Lower leg skin (tissue), 3 donors: ENCODE data around the gene EPS8L2.

Experiments used
- POLR2A ChIP-seq, 2 donors: fragments of 450-650 bp; IDR thresholded peaks; one replicate each; pipeline ENCODE4 v1.6.1; 2016 to 2017; ENCODE audit warnings: antibody characterized with exemption in 2 of 2, mild to moderate bottlenecking in 1 of 2, moderate library complexity in 1 of 2
- TF ChIP-seq, protein P1 (sequence below), 3 donors: fragments of 450-650 bp; IDR thresholded peaks; one replicate each; pipeline ENCODE4 v1.5.1; 2016; ENCODE audit warnings: antibody characterized with exemption in 3 of 3, mild to moderate bottlenecking in 3 of 3, moderate library complexity in 2 of 3

- TF ChIP-seq, protein P1, sequence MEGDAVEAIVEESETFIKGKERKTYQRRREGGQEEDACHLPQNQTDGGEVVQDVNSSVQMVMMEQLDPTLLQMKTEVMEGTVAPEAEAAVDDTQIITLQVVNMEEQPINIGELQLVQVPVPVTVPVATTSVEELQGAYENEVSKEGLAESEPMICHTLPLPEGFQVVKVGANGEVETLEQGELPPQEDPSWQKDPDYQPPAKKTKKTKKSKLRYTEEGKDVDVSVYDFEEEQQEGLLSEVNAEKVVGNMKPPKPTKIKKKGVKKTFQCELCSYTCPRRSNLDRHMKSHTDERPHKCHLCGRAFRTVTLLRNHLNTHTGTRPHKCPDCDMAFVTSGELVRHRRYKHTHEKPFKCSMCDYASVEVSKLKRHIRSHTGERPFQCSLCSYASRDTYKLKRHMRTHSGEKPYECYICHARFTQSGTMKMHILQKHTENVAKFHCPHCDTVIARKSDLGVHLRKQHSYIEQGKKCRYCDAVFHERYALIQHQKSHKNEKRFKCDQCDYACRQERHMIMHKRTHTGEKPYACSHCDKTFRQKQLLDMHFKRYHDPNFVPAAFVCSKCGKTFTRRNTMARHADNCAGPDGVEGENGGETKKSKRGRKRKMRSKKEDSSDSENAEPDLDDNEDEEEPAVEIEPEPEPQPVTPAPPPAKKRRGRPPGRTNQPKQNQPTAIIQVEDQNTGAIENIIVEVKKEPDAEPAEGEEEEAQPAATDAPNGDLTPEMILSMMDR (IDR thresholded peaks at IDR 0.05) = no peak
- no peak for TF ChIP-seq POLR2A (IDR thresholded peaks at IDR 0.05)
Measured at GRCh38 chr11:708511-708910, 2.5 kb downstream of the EPS8L2 start.
